ENCODE measurements around the gene VAX1. TPM values are rescaled to one million over a fixed set of nuclear protein-coding genes. Genes with fewer than 3 reads are reported as not detected.

VAX1 gene
- total and polyA plus RNA-seq, 10 donors = not detected

- peak; percentile 90 for DNase-seq
- H3K9me3 ChIP-seq = no peaks in the 10 kb centered on the region
- TF ChIP-seq POLR2A (IDR thresholded peaks at IDR 0.05) (no peak), CTCF (IDR thresholded peaks at IDR 0.05 in 8 of 11, conservative IDR thresholded peaks at IDR 0.05 in 3 of 11) (peak; percentile 61 to 90 (median 80)), POLR2AphosphoS5 (IDR thresholded peaks at IDR 0.05) (no peak)
- peaks cover 4 to 21% (median 15%) of the 10 kb centered on the region in 6 donors for H3K4me1 ChIP-seq
- no peaks in the 10 kb centered on the region for H3K36me3 ChIP-seq
- H3K27ac ChIP-seq = peak overlapping the region in 2 of 8 donors; percentile 11 to 22
- intact Hi-C loops (cut with DNase I; ENCODE audit: low total_unique reads) = loop anchor here (2.0 to 10.0 kb wide), 2 partner anchors 378 to 490 kb away; no protein-coding TSS in a partner anchor
- 10 to 12% (median 10%) methylated on average over 14 to 16 of the region's 16 CpGs for WGBS, 5 donors
- peaks cover 0 to 71% (median 41%) of the 10 kb centered on the region in 7 donors for H3K27me3 ChIP-seq (replicated peaks in 1 of 7)
- H3K4me3 ChIP-seq = peak overlapping the region; percentile 37 to 81 (median 50)
Observed at GRCh38 chr10:117174439-117175214, 36.6 kb upstream of the VAX1 start.

GRCh38 chr10:117170244-117170643 lies 32.2 kb upstream of the VAX1 start:
- intact Hi-C loops (cut with DNase I; ENCODE audit: low total_unique reads) = loop anchor here (10.0 kb wide), 1 partner anchor 485 kb away; no protein-coding TSS in a partner anchor
- H3K9me3 ChIP-seq = no peaks in the 10 kb centered on the region
- no peak overlapping the region for H3K4me3 ChIP-seq
- peaks cover 12 to 51% (median 36%) of the 10 kb centered on the region in 6 donors for H3K4me1 ChIP-seq
- 13 to 30% (median 18%) methylated on average over 6 of the region's 6 CpGs for WGBS, 5 donors
- H3K36me3 ChIP-seq = no peaks in the 10 kb centered on the region
- DNase-seq = no peak
- no peak overlapping the region for H3K27ac ChIP-seq
- peaks cover 6 to 100% (median 85%) of the 10 kb centered on the region in 7 donors for H3K27me3 ChIP-seq (replicated peaks in 1 of 7)
- TF ChIP-seq POLR2AphosphoS5 (IDR thresholded peaks at IDR 0.05) (no peak), POLR2A (IDR thresholded peaks at IDR 0.05) (no peak), CTCF (IDR thresholded peaks at IDR 0.05 in 8 of 11, conservative IDR thresholded peaks at IDR 0.05 in 3 of 11) (no peak)

GRCh38 chr10:117169480-117169879 lies 31.4 kb upstream of the VAX1 start:
- intact Hi-C loops (cut with DNase I; ENCODE audit: low total_unique reads) = no loop called here
- WGBS, 5 donors = 1 to 12% (median 7%) methylated on average over 2 of the region's 2 CpGs
- no peak for TF ChIP-seq POLR2A (IDR thresholded peaks at IDR 0.05)
- TF ChIP-seq POLR2AphosphoS5 (IDR thresholded peaks at IDR 0.05) = no peak
- no peak for TF ChIP-seq CTCF (IDR thresholded peaks at IDR 0.05 in 8 of 11, conservative IDR thresholded peaks at IDR 0.05 in 3 of 11)
- DNase-seq = no peak
- H3K36me3 ChIP-seq = no peaks in the 10 kb centered on the region
- H3K9me3 ChIP-seq = no peaks in the 10 kb centered on the region
- H3K4me1 ChIP-seq = peaks cover 8 to 51% (median 35%) of the 10 kb centered on the region in 6 donors
- peaks cover 8 to 100% (median 92%) of the 10 kb centered on the region in 7 donors for H3K27me3 ChIP-seq (replicated peaks in 1 of 7)
- H3K4me3 ChIP-seq = no peak overlapping the region
- no peak overlapping the region for H3K27ac ChIP-seq

GRCh38 chr10:117168729-117169128 lies 30.7 kb upstream of the VAX1 start:
- intact Hi-C loops (cut with DNase I; ENCODE audit: low total_unique reads) = no loop called here
- TF ChIP-seq POLR2A (IDR thresholded peaks at IDR 0.05) (no peak), POLR2AphosphoS5 (IDR thresholded peaks at IDR 0.05) (no peak), CTCF (IDR thresholded peaks at IDR 0.05 in 8 of 11, conservative IDR thresholded peaks at IDR 0.05 in 3 of 11) (no peak)
- WGBS, 5 donors = 5 to 10% (median 8%) methylated on average over 15 to 25 of the region's 25 CpGs
- Histone ChIP-seq H3K4me1 (peaks cover 8 to 53% (median 36%) of the 10 kb centered on the region in 6 donors), H3K9me3 (no peaks in the 10 kb centered on the region), H3K27ac (no peak overlapping the region), H3K36me3 (no peaks in the 10 kb centered on the region), H3K27me3 (replicated peaks in 1 of 7) (peaks cover 8 to 100% (median 100%) of the 10 kb centered on the region in 7 donors), H3K4me3 (peak overlapping the region in 2 of 8 donors; percentile 16 to 60)
- DNase-seq = no peak
